Midbrain (tissue), 1 donor: ENCODE data around the gene GRN.

Experiments
- DNase-seq: peaks from one replicate; lab custom pipeline; 2025; lab: John Stamatoyannopoulos, UW

Gene GRN

GRCh38 chr17:44344939-44345453 is at the start of gene GRN:
Gene GRN, plus strand, starts transcription at chr17:44345302. Its CDS starts 3,863 bp downstream, at chr17:44349165.
- peak; percentile 99 for DNase-seq

DNA sequence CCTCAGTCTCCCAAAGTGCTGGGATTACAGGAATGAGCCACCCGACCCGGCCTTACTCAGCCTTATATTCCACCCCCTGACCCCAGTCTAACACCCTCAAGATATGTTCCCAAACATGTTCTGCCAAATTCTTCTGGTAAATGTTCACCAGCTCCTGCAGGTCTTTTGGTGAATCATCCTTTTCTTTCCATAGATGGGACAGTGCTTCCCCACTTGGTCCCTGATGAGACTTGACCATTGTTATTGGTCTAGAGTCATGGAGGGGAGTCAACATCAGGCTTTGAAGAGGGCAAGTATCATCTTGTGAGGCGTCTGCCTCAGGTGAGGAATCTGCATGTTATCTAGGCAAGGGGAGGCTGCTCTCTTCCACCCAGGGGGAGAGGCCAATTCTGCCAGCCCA is 47.1 kb upstream of the GRN start:
- DNase-seq: no peak

GRCh38 chr17:44304651-44305050 is 40.5 kb upstream of the GRN start:
- DNase-seq: no peak

DNA sequence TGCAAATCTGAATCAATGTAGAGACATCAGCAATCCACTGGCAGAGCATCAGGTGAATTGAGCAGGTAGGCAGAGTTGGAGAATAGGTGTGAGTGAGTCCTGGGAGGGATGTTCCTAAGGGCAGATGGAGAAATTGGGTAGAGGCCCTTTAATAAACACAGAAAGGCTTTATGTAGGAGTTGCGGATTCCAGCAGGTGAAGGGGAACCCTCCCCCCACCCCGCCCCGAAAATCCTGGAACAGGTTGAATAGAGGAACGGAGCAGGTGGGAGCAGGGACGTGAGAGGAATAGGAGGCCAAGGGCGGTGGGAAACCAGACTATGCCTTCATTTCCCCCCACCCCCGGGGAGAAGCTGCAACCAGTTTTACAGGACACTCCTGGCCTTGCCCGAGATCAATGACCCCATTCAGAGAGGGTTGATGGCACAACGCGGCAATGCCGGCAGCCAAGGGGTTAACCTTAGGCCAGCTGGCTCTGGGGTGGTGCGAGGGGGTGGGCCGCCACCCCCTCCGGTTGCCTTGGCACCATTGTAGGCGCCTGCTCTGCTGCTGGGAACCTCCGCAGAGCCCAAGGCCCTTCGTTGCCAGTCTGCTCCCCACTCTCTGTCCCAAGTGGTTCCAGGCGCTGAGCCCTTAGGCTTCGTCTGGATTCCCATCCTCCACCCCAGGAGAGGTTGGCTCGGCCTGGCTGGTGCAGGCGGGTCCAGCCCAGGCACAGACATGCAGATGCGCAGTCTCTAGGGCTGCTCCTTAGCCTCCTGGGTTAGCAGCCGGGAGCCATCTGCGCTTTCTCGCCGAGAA is 37.5 kb upstream of the GRN start:
- peak; percentile 79 for DNase-seq

DNA sequence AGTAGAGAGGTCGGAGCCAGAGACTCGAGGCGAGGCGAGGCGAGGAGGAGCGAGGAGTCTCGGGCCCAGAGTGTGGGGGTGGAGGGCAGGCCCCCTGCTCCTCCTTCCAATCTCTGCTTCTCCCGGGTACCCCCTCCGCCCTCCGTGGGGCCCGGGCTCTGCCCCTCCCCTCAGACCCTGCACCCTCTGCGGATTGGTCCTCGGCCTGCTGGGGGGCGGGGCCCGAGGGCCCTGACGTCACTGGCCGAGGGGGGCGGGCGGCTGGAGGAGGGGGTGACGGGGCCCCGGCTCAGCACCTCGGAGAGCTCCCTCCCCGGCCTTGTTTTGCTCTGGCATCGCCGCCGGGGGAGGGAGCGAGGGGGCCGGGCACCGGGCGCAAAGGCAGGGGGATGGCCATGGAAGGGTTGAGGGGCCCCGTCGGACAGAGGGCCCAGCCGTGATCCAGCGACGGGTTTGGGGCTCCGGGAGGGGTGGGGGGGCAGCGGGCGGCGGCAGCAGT is 36.7 kb upstream of the GRN start, which contains the start of gene RUNDC3A:
TSS of gene RUNDC3A (plus strand) at position 282 of the 499 bp plus-strand sequence. CDS start 232 bp downstream, outside the sequence.
- DNase-seq: peak; percentile 96

DNA sequence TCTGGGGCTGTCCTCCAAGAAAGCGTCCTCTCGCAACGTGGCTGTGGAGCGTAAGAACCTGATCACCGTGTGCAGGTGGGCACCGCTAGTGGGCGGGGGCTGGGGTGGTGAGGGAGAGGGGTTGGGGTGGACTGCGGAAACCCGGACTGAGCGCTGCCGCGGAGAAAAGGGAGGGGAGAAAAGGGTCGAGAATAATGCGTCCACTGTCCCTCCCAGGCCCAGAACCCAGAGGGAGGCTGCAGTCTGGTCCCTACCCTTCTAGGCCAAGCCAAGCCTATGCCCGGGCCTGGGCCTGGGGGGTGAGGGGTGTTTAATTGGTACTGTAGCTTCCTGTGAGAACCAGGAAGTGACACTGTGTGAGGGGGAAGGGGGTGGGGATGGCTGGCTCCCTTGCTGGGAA is 36.2 kb upstream of the GRN start:
- peak; percentile 28 for DNase-seq

DNA sequence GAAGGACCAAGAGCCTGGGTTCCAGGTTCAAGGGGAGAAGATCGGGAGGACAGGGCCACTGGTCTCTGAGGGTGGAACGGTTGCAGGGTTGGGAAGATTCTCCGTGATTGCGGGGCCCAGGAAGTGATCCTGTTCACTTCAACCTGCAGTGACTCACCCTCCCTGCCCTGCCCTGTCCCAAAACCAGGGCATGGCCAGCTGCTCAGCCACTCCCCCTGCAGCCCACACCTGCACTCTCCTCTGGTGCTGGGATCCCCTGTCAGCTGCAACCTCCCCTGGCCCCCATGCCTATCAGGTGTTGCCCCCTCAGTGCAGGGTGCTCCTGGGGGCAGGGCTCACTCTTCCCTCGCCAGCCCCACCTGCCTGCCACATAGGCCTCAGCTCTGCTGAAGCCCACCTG is 35.6 kb upstream of the GRN start:
- DNase-seq: no peak

DNA sequence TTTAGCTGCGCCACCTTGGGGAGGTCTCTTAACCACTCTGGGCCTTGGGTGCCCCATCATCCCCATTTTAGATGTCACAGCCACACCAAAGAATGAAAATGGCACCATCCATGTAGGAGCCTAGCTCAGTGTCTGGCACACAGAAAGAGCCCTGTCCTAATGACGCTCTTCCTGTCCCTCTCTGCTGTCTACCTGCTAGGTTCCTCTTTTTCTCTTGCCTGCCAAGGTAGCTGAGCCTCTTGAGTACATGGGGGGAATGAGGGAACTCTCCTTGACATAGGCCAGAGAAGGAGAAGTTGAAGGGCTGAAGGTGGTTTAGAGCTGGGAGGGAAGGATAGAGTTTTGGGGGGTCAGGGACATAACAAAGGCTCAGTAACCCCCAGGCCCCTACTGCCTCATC is 34.9 kb upstream of the GRN start:
- DNase-seq: no peak

- DNase-seq: no peak
Observed at GRCh38 chr17:44310609-44311376, 34.3 kb upstream of the GRN start.

- DNase-seq: no peak
Observed at GRCh38 chr17:44311562-44312181, 33.4 kb upstream of the GRN start.

DNA sequence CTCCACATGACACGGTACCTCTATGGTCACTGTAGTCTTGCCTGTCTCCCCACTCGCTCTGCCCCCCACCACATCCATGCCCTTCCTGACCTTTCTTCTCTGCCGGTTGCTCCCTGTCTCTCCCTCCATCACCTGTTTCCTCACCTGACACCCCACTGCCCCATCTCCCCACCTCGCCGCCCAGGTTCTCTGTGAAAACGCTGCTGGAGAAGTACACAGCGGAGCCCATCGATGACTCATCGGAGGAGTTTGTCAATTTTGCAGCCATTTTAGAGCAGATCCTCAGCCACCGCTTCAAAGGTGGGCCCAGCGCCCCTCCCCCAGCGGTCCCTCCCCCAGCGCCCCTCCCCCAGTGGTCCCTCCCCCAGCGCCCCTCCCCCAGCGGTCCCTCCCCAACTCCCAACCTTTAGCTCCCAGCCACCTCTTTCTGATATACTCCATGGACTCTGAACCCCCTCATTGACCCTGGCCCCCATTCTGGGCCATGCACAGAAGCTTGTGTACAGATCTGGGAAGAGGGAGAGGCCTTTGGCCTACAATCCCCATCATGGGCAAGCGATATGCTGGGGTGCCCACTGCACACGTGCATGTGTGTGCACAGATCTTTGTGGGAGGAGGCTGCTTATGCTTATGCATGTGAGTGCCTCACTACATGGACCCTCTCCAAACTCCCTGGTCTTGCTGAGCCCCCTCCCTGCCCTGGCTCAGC is 32.6 kb upstream of the GRN start:
- DNase-seq: no peak

DNA sequence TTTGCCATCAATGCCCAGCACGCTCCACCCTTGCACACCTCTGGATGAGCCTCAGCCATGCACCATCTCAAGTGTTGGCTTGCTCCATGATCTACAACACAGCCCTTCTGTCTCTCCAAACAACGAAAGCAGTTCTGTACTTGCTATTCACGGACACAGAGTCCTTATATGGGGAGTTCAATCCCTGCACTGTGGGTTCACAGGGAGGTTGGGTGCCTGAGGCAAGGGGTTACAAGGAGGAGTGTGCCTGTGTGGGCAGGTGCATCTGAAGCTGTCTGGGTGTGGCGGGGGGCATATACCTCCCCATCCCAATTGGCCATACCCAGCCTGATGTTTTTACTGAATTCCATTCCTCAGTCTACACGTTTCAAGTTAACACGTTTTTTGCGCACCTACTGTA is 31.1 kb upstream of the GRN start:
- no peak for DNase-seq

- DNase-seq: no peak
Observed at GRCh38 chr17:44314524-44314868, 30.6 kb upstream of the GRN start.

- no peak for DNase-seq
Observed at GRCh38 chr17:44314869-44315661, 30.0 kb upstream of the GRN start.

GRCh38 chr17:44315760-44316731 is 29.1 kb upstream of the GRN start:
- no peak for DNase-seq

DNA sequence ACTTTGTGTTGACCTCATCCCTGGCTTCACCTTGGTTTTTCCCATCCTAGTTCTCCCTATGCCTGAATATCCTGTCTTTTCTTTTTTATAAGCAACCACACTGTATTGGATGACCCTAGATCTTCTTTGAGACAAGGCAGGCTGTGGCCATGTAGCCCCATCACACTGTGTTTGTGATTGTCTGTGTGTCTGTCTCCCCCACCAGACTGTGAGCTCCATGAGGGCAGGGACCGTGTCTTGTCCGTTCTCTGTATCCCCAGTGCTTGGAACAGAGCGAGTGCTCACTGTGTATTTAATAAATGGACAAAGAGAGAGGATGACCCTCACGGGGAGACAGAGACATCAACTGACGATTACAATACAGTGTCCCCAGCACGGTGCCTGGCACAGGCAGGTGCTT is 27.6 kb upstream of the GRN start:
- DNase-seq: no peak

DNA sequence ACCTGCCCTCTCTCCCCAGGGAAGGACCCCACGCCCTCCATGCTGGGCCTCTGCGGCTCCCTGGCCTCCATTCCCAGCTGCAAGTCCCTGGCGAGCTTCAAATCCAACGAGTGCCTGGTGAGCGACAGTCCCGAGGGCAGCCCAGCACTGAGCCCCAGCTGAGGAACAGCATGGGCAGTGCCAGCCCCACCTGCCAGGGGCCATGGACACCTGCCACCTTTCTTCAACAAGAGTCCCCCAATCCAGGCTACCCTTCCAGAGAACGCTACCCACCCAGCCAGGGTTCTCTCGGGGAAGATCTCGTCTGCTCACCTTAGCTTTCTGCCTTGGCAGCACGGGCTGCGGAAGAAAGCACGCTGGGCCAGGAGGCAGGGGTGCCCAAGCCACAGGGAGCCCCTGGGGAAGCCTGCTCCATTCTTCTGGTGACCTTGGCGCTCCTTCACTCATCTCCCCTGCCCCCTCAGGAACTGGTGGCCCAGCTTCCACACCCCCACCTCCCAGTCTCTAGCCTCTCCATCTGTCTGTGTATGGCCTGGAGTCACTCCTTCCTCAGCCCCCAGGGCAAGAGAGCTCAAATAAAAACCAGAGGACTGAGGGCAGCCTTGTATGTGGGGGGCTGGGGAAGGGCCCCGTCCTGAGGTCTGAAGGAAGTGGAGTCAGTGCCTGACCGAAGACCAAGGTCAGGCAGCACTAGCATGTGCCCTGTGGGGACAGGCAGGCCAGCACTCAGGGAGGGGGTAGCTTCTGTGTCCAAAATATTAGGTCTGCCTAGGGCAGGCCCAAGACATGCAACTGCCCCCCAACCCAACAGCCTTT is 26.8 kb upstream of the GRN start:
- DNase-seq: no peak

GRCh38 chr17:44320066-44320465 is 25.0 kb upstream of the GRN start:
- no peak for DNase-seq
